Mesendoderm (in vitro differentiated cells): ENCODE measurements around the gene AGAP1.

ENCODE experiments used
- DNase-seq: peaks from one replicate; pipeline ENCODE4 v3.0.0; 2013
- H2AK5ac ChIP-seq: 2 replicates; pipeline ENCODE4 v1.6.1; 2013; ENCODE audit warnings: low read length, inconsistent platforms
- H2BK120ac ChIP-seq: 2 replicates; pipeline ENCODE4 v1.6.1; 2013; ENCODE audit warnings: low read depth, mild to moderate bottlenecking, low read length, moderate library complexity, mixed read lengths
- H2BK15ac ChIP-seq: replicated peaks from 2 replicates; pipeline ENCODE4 v1.6.1; 2013; ENCODE audit warnings: low read depth, mild to moderate bottlenecking, moderate library complexity
- H2BK5ac ChIP-seq: 2 replicates; pipeline ENCODE4 v1.6.1; 2013; ENCODE audit warnings: low read length, inconsistent platforms
- H3K18ac ChIP-seq: 2 replicates; pipeline ENCODE4 v1.6.1; 2013; ENCODE audit warnings: mild to moderate bottlenecking, low read length, mixed read lengths
- H3K23ac ChIP-seq: one replicate; pipeline ENCODE4 v1.6.1; 2013; ENCODE audit warnings: low read length
- H3K27ac ChIP-seq: 2 replicates; pipeline ENCODE4 v1.5.1; 2013; ENCODE audit warnings: low read depth, mild to moderate bottlenecking, inconsistent platforms, low read length, moderate library complexity
- H3K27me3 ChIP-seq: 2 replicates; pipeline ENCODE4 v1.6.1; 2013; ENCODE audit warnings: low read length, control low read depth, mild to moderate bottlenecking, inconsistent platforms; ENCODE audit not compliant: insufficient read depth, poor library complexity
- H3K36me3 ChIP-seq: 2 replicates; pipeline ENCODE4 v1.6.1; 2013; ENCODE audit warnings: low read length, inconsistent platforms; ENCODE audit not compliant: control insufficient read depth, insufficient read depth
- H3K4ac ChIP-seq: one replicate; pipeline ENCODE4 v1.6.1; 2013; ENCODE audit warnings: low read depth, mild to moderate bottlenecking, low read length, moderate library complexity
- H3K4me1 ChIP-seq: 2 replicates; pipeline ENCODE4 v1.6.1; 2013; ENCODE audit warnings: low read depth, low read length, inconsistent platforms; ENCODE audit not compliant: control insufficient read depth
- H3K4me2 ChIP-seq: 2 replicates; pipeline ENCODE4 v1.6.1; 2013; ENCODE audit warnings: low read length
- H3K4me3 ChIP-seq: 2 replicates; pipeline ENCODE4 v1.5.1; 2013; ENCODE audit warnings: mild to moderate bottlenecking, low read length
- H3K56ac ChIP-seq: one replicate; pipeline ENCODE4 v1.6.1; 2013; ENCODE audit warnings: low read length
- H3K79me1 ChIP-seq: 2 replicates; pipeline ENCODE4 v1.6.1; 2013; ENCODE audit warnings: low read length, inconsistent platforms
- H3K79me2 ChIP-seq: 2 replicates; pipeline ENCODE4 v1.6.1; 2013; ENCODE audit warnings: mild to moderate bottlenecking, low read length; ENCODE audit not compliant: control insufficient read depth, insufficient read depth
- H3K9ac ChIP-seq: 2 replicates; pipeline ENCODE4 v1.6.1; 2013; ENCODE audit warnings: low read length, inconsistent platforms
- H4K5ac ChIP-seq: one replicate; pipeline ENCODE4 v1.6.1; 2013; ENCODE audit warnings: low read length
- H4K8ac ChIP-seq: one replicate; pipeline ENCODE4 v1.6.1; 2013; ENCODE audit warnings: low read depth, mild to moderate bottlenecking, control low read depth, low read length, moderate library complexity
- whole genome bisulfite sequencing: extraction: QIAGEN DNeasy Blood & Tissue Kit; methylation state at CpG from one replicate; pipeline ENCODE4 v1.1.7; 2013; ENCODE audit warnings: low lambda C conversion rate, missing lambda C conversion rate; ENCODE audit not compliant: insufficient coverage; ENCODE audit errors: extremely low coverage; 5-methylcytosine and 5-hydroxymethylcytosine counted together

The AGAP1 gene

GRCh38 chr2:235575904-235576303 lies 82.1 kb downstream of the AGAP1 start:
- DNase-seq: no peak
- H3K79me2 ChIP-seq: peaks cover 27% of the 10 kb centered on the region
- H3K4me3 ChIP-seq: no peak overlapping the region
- H3K9ac ChIP-seq: no peak overlapping the region
- H2AK5ac ChIP-seq: no peak overlapping the region
- no peaks in the 10 kb centered on the region for H3K36me3 ChIP-seq
- no peak overlapping the region for H2BK15ac ChIP-seq
- no peak overlapping the region for H4K5ac ChIP-seq
- H3K27me3 ChIP-seq: no peaks in the 10 kb centered on the region
- H4K8ac ChIP-seq: no peak overlapping the region
- no peak overlapping the region for H3K18ac ChIP-seq
- H2BK120ac ChIP-seq: no peak overlapping the region
- H3K56ac ChIP-seq: no peak overlapping the region
- H3K4ac ChIP-seq: no peak overlapping the region
- no peak overlapping the region for H3K27ac ChIP-seq
- no peak overlapping the region for H3K23ac ChIP-seq
- no CpG with 5 or more reads among the region's 8 CpGs for WGBS
- peaks cover 31% of the 10 kb centered on the region for H3K79me1 ChIP-seq
- H2BK5ac ChIP-seq: no peak overlapping the region
- H3K4me2 ChIP-seq: no peak overlapping the region
- H3K4me1 ChIP-seq: no peaks in the 10 kb centered on the region

GRCh38 chr2:235576337-235576910 lies 82.6 kb downstream of the AGAP1 start:
- no CpG with 5 or more reads among the region's 11 CpGs for WGBS

GRCh38 chr2:235577404-235578330 lies 83.8 kb downstream of the AGAP1 start:
- Histone ChIP-seq H3K18ac (no peak overlapping the region), H2AK5ac (no peak overlapping the region), H3K4me1 (no peaks in the 10 kb centered on the region), H3K79me2 (peaks cover 26% of the 10 kb centered on the region), H3K9ac (no peak overlapping the region), H3K4ac (no peak overlapping the region), H3K56ac (no peak overlapping the region), H4K8ac (no peak overlapping the region), H3K23ac (no peak overlapping the region), H3K79me1 (peaks cover 26% of the 10 kb centered on the region), H3K36me3 (no peaks in the 10 kb centered on the region), H2BK5ac (no peak overlapping the region), H3K4me2 (no peak overlapping the region), H3K27me3 (no peaks in the 10 kb centered on the region), H3K27ac (no peak overlapping the region), H2BK15ac (no peak overlapping the region), H2BK120ac (no peak overlapping the region), H4K5ac (no peak overlapping the region), H3K4me3 (no peak overlapping the region)
- DNase-seq: no peak
- no CpG with 5 or more reads among the region's 28 CpGs for WGBS

More at GRCh38 chr2:235576337-235576910, 82.6 kb downstream of the AGAP1 start:
- no peak overlapping the region for H2BK120ac ChIP-seq
- H3K4me1 ChIP-seq: no peaks in the 10 kb centered on the region
- H4K8ac ChIP-seq: no peak overlapping the region
- H3K4me2 ChIP-seq: no peak overlapping the region
- no peak overlapping the region for H3K4ac ChIP-seq
- no peak overlapping the region for H3K23ac ChIP-seq
- no peak overlapping the region for H4K5ac ChIP-seq
- H2BK5ac ChIP-seq: no peak overlapping the region
- H3K56ac ChIP-seq: no peak overlapping the region
- peaks cover 27% of the 10 kb centered on the region for H3K79me2 ChIP-seq
- DNase-seq: no peak
- no peaks in the 10 kb centered on the region for H3K27me3 ChIP-seq
- H3K9ac ChIP-seq: no peak overlapping the region
- H3K36me3 ChIP-seq: no peaks in the 10 kb centered on the region
- H3K18ac ChIP-seq: no peak overlapping the region
- peaks cover 27% of the 10 kb centered on the region for H3K79me1 ChIP-seq
- H3K27ac ChIP-seq: no peak overlapping the region
- H3K4me3 ChIP-seq: no peak overlapping the region
- no peak overlapping the region for H2BK15ac ChIP-seq
- H2AK5ac ChIP-seq: no peak overlapping the region

- Histone ChIP-seq H4K8ac (no peak overlapping the region), H3K4me3 (no peak overlapping the region), H3K27me3 (no peaks in the 10 kb centered on the region), H3K36me3 (no peaks in the 10 kb centered on the region), H2BK15ac (no peak overlapping the region), H3K27ac (no peak overlapping the region), H3K4me1 (no peaks in the 10 kb centered on the region), H3K4ac (no peak overlapping the region), H2BK5ac (no peak overlapping the region), H2BK120ac (no peak overlapping the region), H3K56ac (no peak overlapping the region), H2AK5ac (no peak overlapping the region), H3K4me2 (no peak overlapping the region), H3K79me1 (peaks cover 24% of the 10 kb centered on the region), H3K23ac (no peak overlapping the region), H3K9ac (no peak overlapping the region), H3K18ac (no peak overlapping the region), H4K5ac (no peak overlapping the region), H3K79me2 (peaks cover 24% of the 10 kb centered on the region)
- WGBS: no CpG with 5 or more reads among the region's 9 CpGs
- no peak for DNase-seq
Measured at GRCh38 chr2:235579128-235579527, 85.3 kb downstream of the AGAP1 start.

- no CpG with 5 or more reads among the region's 7 CpGs for WGBS
- Histone ChIP-seq H3K9ac (no peak overlapping the region), H2BK15ac (no peak overlapping the region), H3K18ac (no peak overlapping the region), H2BK120ac (no peak overlapping the region), H4K8ac (no peak overlapping the region), H3K56ac (no peak overlapping the region), H3K4me1 (no peaks in the 10 kb centered on the region), H2AK5ac (no peak overlapping the region), H3K36me3 (no peaks in the 10 kb centered on the region), H2BK5ac (no peak overlapping the region), H3K79me2 (peaks cover 22% of the 10 kb centered on the region), H3K23ac (no peak overlapping the region), H3K79me1 (peaks cover 26% of the 10 kb centered on the region), H3K4me2 (no peak overlapping the region), H3K4me3 (no peak overlapping the region), H3K4ac (no peak overlapping the region), H4K5ac (no peak overlapping the region), H3K27ac (no peak overlapping the region), H3K27me3 (no peaks in the 10 kb centered on the region)
- no peak for DNase-seq
Measured at GRCh38 chr2:235580426-235581157, 86.7 kb downstream of the AGAP1 start.
